Hematopoietic multipotent progenitor cell treated with erythropoietin and hydrocortisone succinate and interleukin-3 and kit ligand, for 8 days (in vitro differentiated cells): Measurements from ENCODE around the gene DSCAML1.
"Not testable (repeated sequence)": the region's sequence is repeated elsewhere in the genome, so short reads cannot be mapped to it uniquely, and the experiment has no call there.

Experiments used
- DNase-seq: peaks from one replicate; pipeline ENCODE4 v3.0.0-alpha.2; 2015

The DSCAML1 gene

GRCh38 chr11:117793583-117793982 is 3.4 kb downstream of the DSCAML1 start:
- DNase-seq = no peak

GRCh38 chr11:117792992-117793391 is 4.0 kb downstream of the DSCAML1 start:
- no peak for DNase-seq

GRCh38 chr11:117792241-117792640 is 4.8 kb downstream of the DSCAML1 start:
- DNase-seq = no peak

DNA sequence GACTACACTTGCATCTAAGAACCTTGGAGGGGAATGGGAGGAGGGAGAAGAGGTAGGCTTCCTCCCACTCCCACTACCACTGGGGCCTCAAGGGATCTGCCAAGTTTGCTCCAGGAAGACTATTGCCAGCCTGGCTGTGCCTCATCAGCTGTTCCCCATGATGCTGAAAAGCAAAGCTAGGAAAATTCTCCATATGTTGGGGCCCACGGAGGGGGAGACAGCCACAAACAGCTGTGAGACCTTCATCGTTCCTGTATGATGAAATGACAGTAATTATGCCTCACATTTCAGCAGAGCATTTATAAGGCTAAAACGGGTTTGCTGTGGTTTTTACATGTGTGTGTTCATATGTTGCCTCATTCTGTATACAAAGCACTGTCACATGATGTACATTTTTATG is 6.7 kb downstream of the DSCAML1 start:
- DNase-seq = no peak

GRCh38 chr11:117789241-117789640 is 7.8 kb downstream of the DSCAML1 start:
- no peak for DNase-seq

DNA sequence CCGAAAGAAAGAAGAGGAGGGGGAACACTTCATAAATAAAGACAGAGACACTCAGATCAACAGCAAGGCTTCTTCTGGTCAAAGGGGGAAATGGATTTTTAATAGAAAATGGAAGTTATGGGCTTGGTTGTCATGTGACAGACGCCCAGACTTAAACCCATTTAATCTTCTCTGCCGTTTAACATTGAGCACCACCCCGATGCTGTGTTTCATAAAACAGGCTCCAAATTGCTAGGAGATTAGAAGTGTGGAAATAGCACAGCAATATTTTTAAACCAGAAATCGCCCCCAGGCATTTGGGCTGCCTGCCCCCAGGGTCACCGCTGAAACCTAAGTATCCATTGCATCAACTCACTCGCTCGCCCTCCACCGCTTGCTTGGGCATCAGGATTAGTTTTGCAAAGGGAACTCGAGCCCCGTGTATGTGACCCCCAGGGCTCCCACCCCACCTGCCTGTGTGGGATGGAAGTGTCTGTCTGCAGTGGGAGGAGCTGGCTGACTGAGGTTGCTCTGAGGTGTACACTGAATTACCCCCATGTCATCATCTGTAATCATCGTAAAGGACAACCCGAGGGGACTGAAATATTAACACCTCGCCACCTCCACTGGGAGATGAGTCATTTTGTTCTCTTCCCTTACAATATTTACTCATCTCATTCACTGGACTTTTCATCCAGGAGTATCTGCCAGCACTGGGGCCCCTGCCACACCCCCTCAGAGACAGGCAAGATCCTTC is 10.7 kb downstream of the DSCAML1 start:
- no peak for DNase-seq

- DNase-seq = no peak
These were observed 14.9 kb downstream of the DSCAML1 start for GRCh38 chr11:117782101-117782500.

DNA sequence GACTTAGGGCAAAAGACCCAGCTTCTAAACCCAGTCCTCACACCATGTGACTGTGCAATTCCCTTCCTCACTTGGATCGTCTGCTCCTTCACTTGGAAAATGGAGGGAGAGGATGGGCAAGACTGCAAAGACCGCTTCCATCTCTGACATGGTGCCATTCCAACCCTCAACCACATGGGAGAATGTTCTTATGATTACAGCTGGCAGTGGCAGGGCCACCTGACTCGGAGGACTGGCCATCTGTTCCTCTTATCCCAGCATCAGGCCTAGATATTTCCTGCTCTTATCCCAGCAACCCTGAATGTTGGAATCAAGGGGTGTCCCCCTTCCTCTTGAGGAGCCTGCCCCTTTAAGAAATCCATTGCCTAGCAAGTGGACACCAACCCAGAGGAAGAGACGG is 15.4 kb downstream of the DSCAML1 start:
- DNase-seq = no peak

GRCh38 chr11:117780456-117780855 is 16.6 kb downstream of the DSCAML1 start:
- DNase-seq = no peak

- no peak for DNase-seq
These were observed 22.5 kb downstream of the DSCAML1 start for GRCh38 chr11:117774553-117774952.

DNA sequence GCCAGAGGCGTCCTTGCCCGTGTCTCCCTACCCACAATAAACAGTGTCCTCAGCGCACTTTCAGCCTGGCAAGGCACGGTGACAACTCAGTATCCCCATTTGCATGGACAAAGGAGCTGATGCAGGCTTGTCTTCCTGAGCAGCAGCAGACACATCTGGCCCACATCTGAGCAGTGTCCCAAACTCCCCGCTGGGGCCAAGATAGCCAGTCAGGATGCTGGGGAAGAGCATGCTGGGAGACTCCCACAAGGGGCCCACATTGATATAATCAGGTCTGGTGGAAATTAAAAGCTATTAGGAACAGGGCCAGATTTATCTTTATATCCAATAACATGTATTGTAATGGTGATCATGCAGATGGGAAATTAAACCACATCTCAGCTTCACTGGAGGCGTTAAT is 24.7 kb downstream of the DSCAML1 start:
- DNase-seq = no peak

GRCh38 chr11:117771841-117772240 is 25.2 kb downstream of the DSCAML1 start:
- DNase-seq = no peak

GRCh38 chr11:117771197-117771596 is 25.8 kb downstream of the DSCAML1 start:
- no peak for DNase-seq

DNA sequence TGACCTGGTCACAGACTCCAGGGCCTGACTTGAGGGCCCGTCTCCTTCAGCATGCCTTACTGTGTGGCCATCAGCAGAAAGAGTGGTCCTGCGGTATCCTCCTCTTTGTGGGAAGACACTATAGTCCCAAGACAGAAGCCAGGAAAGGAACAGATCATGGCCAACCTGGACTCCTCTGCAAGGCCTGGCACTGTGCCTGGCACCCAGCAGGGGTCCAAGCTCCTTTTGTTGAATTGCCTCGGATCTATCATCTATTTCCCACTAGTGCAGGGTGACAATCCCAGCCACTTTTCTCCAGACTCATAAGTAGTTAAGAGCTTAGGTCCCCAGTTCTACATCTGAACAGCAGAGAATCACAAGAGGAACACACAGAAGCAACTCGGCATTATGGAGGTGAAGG is 27.0 kb downstream of the DSCAML1 start:
- DNase-seq = no peak

GRCh38 chr11:117769533-117769932 is 27.5 kb downstream of the DSCAML1 start:
- DNase-seq = no peak

- no peak for DNase-seq
These were observed 28.5 kb downstream of the DSCAML1 start for GRCh38 chr11:117768506-117768905.

DNA sequence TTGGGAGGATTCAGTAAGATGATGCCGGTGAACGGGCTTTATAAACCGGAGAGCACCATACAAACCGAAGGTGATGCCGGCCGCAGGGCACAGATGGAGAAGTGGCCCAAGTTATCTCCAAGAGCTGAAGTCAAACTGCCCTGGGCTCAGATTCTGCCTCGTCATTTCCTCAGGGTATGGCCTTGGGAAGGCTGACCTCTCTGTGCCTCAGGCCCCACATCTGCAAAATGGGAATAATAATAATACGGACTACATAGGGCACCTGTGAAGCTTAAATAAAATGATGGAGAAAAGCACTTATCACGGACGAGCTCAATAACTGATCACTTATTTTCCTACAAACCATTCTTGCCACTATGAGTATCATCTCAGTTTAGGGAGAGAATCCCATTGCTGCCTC is 29.9 kb downstream of the DSCAML1 start:
- DNase-seq = no peak

DNA sequence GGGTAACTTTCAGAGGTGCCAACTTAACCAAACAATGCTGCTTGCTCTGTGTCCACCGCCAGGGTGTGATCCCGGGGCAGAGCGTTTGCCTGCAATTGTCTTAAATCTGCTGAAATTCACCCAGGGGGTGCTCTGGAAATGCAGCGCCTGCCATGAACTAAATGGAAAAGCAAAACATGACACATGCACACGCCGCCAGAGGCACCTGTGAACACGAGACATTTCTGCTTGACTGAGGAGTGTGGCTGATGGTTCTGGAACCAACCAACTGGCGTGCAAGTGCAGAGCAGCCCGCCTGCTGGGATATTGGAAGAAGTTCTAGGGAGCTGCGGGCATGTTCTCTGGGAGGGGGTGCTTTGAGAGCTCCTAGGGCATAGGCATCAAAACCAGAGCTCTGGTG is 30.4 kb downstream of the DSCAML1 start:
- no peak for DNase-seq

GRCh38 chr11:117766026-117766425 is 31.0 kb downstream of the DSCAML1 start:
- no peak for DNase-seq

DNA sequence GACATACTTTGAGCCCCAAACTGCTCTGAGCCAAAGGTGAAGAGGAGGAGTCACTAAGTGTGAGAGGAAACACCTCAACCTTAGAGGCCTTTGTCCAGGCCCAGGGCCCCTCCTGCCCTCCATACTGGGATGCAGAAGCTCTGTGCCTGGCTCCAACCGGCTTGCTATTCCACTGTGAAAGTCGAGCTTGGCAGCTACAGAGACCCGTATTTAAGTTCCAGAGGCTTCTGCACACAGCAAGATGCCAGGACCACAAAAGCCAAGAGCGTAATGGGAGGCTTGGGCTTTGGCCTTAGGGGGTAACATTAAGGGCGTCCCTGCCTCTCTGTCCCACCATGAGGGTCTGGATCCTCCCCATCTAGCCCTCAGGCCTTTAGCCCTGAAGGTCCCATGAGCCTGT is 31.9 kb downstream of the DSCAML1 start:
- DNase-seq = no peak

- DNase-seq = not testable (repeated sequence)
These were observed 33.6 kb downstream of the DSCAML1 start for GRCh38 chr11:117763465-117763864.

DNA sequence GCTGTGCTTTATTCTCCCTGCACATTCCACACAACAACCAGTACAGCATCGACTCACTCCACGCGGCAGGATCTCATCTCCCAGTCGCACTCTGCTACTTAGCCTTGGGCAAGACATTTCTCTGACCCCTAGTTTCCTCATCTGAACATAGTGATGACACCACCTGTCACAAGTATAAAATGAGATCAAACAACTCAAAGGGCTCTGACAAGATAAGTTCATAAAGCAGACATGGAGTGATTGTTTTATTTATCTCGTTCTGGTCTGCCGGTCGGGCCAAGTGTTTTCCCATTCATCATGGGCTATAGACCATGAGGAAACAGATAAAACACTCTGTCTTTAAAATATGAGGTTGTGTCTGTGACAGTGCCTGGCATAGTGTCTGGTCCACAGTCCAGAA is 35.0 kb downstream of the DSCAML1 start:
- no peak for DNase-seq

DNA sequence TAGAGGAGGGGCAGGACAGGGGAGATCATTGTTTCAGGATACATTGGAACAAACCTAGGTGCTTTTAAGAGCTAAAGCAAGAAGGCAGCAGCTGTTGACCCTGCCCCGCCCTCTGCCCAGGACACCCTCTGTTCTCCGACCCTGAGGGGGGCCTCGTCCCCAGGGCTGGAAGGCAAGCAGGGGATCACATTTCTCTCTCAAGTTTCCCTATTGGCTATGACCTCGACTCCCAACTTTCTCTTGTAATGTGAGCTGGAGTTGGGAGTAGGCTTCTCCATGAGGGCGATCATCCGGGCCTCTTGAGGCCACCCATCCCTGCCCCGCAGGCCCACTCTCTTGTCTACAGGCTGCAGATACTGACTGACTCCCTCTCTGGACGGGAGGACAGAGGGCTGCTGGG is 37.7 kb downstream of the DSCAML1 start:
- no peak for DNase-seq

DNA sequence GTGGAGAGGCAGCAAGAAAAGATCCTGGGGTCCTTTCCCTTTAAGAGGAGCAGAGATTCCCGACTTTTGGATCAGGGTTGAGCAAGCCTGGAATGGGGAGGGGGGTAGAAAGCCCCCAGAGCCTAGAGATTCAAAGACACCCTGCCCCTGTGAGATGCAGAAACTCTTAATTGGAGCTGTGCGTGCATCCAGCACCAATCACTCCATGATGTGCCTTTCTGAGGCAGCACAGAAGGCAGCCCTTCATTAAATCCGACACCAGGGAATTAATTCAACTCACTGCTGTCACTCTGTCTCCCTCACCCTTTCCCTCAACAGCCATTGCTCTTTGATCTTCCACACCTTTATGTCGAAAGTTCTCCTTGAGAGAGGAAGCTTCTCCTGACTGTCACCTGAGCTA is 43.0 kb downstream of the DSCAML1 start:
- no peak for DNase-seq

DNA sequence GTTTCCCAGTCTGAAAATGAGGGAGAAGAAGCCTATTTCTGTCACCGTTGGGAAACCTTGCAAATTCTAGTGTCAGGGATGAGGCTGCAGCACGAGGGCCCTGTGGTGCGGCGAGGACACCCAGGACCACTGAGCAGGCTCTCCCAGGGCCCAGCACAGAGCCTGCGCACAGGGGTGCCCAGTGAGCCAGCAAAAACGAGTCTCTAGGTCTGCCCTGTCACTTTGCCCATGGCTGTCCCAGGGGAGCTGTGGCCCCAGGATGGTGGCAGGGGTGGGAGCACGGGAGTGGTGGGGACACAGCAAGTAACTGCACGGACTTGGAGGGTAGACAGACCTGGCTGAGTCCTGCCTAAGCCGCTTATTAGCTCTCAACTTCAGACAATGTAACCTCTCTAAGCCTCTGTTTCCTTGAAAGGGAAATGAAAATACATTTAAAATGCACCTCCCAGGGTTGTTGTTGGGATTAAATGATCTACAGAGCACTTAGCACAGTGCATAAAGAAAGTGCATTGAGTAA is 44.2 kb downstream of the DSCAML1 start:
- DNase-seq = no peak
